ENCODE data around the gene THSD8. TPM values are rescaled to one million over a fixed set of nuclear protein-coding genes. Genes with fewer than 3 reads are reported as not detected.

The THSD8 gene
- polyA plus RNA-seq, 1 donor from 2014 or later, result not detected

- Histone ChIP-seq H3K9me3 (ENCODE audit: low read length) (no peaks in the 10 kb centered on the region), H3K9ac (ENCODE audit: low read length) (no peak overlapping the region), H3F3A (ENCODE audit: insufficient read depth, low read length, poor library complexity, severe bottlenecking) (no peaks in the 10 kb centered on the region), H3K27me3 (ENCODE audit: insufficient read depth, low read depth, low read length) (peaks cover 11% of the 10 kb centered on the region), H4K20me1 (ENCODE audit: insufficient read depth) (no peaks in the 10 kb centered on the region), H3K9me2 (ENCODE audit: insufficient read depth, low read length) (no peaks in the 10 kb centered on the region), H2AFZ (ENCODE audit: low read depth, low read length) (no peak overlapping the region), H3K4me3 (ENCODE audit: low read length) (no peak overlapping the region), H3K4me2 (ENCODE audit: low read length) (no peak overlapping the region), H3K79me2 (replicated peaks; ENCODE audit: insufficient read depth, low read length) (no peaks in the 10 kb centered on the region), H3K36me3 (ENCODE audit: insufficient read depth, low read length) (no peaks in the 10 kb centered on the region), H3K27ac (ENCODE audit: low read length) (no peak overlapping the region)
- TF ChIP-seq TAF1 (IDR thresholded peaks at IDR 0.05; ENCODE audit: low read depth), result no peak
- no peak for TF ChIP-seq CTCF (IDR thresholded peaks at IDR 0.05; ENCODE audit: poor library complexity, severe bottlenecking)
- TF ChIP-seq MXI1 (conservative IDR thresholded peaks at IDR 0.05; ENCODE audit: poor library complexity, severe bottlenecking), result no peak
- TF ChIP-seq RAD21 (conservative IDR thresholded peaks at IDR 0.05), result no peak
- no peak for TF ChIP-seq EP300 (conservative IDR thresholded peaks at IDR 0.05; ENCODE audit: poor library complexity, severe bottlenecking)
- no peak for TF ChIP-seq POLR2AphosphoS5 (IDR thresholded peaks at IDR 0.05)
- no peak for TF ChIP-seq EZH2 (IDR thresholded peaks at IDR 0.05; ENCODE audit: borderline replicate concordance, insufficient read depth, low read length, poor library complexity, severe bottlenecking)
Observed at GRCh38 chr19:12786141-12786870, 15.6 kb upstream of the THSD8 start.

GRCh38 chr19:12786952-12787351, 14.9 kb upstream of the THSD8 start:
- Histone ChIP-seq H2AFZ (ENCODE audit: low read depth, low read length) (no peak overlapping the region), H3F3A (ENCODE audit: insufficient read depth, low read length, poor library complexity, severe bottlenecking) (no peaks in the 10 kb centered on the region), H3K9me2 (ENCODE audit: insufficient read depth, low read length) (no peaks in the 10 kb centered on the region), H4K20me1 (ENCODE audit: insufficient read depth) (no peaks in the 10 kb centered on the region), H3K4me3 (ENCODE audit: low read length) (no peak overlapping the region), H3K36me3 (ENCODE audit: insufficient read depth, low read length) (no peaks in the 10 kb centered on the region), H3K27ac (ENCODE audit: low read length) (no peak overlapping the region), H3K9me3 (ENCODE audit: low read length) (no peaks in the 10 kb centered on the region), H3K27me3 (ENCODE audit: insufficient read depth, low read depth, low read length) (peaks cover 17% of the 10 kb centered on the region), H3K4me2 (ENCODE audit: low read length) (no peak overlapping the region), H3K79me2 (replicated peaks; ENCODE audit: insufficient read depth, low read length) (no peaks in the 10 kb centered on the region), H3K9ac (ENCODE audit: low read length) (no peak overlapping the region)
- TF ChIP-seq TAF1 (IDR thresholded peaks at IDR 0.05; ENCODE audit: low read depth) (no peak), MXI1 (conservative IDR thresholded peaks at IDR 0.05; ENCODE audit: poor library complexity, severe bottlenecking) (no peak), CTCF (IDR thresholded peaks at IDR 0.05; ENCODE audit: poor library complexity, severe bottlenecking) (no peak), RAD21 (conservative IDR thresholded peaks at IDR 0.05) (no peak), REST (IDR thresholded peaks at IDR 0.05; ENCODE audit: borderline replicate concordance) (no peak), EP300 (conservative IDR thresholded peaks at IDR 0.05; ENCODE audit: poor library complexity, severe bottlenecking) (no peak)
